ENCODE data around the gene CYYR1.

Gene CYYR1

GRCh38 chr21:26570203-26570602 is 2.9 kb downstream of the CYYR1 start:
- TF ChIP-seq, protein P1, sequence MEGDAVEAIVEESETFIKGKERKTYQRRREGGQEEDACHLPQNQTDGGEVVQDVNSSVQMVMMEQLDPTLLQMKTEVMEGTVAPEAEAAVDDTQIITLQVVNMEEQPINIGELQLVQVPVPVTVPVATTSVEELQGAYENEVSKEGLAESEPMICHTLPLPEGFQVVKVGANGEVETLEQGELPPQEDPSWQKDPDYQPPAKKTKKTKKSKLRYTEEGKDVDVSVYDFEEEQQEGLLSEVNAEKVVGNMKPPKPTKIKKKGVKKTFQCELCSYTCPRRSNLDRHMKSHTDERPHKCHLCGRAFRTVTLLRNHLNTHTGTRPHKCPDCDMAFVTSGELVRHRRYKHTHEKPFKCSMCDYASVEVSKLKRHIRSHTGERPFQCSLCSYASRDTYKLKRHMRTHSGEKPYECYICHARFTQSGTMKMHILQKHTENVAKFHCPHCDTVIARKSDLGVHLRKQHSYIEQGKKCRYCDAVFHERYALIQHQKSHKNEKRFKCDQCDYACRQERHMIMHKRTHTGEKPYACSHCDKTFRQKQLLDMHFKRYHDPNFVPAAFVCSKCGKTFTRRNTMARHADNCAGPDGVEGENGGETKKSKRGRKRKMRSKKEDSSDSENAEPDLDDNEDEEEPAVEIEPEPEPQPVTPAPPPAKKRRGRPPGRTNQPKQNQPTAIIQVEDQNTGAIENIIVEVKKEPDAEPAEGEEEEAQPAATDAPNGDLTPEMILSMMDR (IDR thresholded peaks at IDR 0.05; ENCODE audit: borderline replicate concordance, insufficient read depth, low read depth, low read length) = no peak

GRCh38 chr21:26565546-26565945 is 7.5 kb downstream of the CYYR1 start:
- TF ChIP-seq, protein P1 (IDR thresholded peaks at IDR 0.05; ENCODE audit: borderline replicate concordance, insufficient read depth, low read depth, low read length) = no peak
- H3K4me3 ChIP-seq (ENCODE audit: low read depth, low read length) = no peak overlapping the region

More at GRCh38 chr21:26570203-26570602, 2.9 kb downstream of the CYYR1 start:
- no peak overlapping the region for H3K4me3 ChIP-seq (ENCODE audit: low read depth, low read length)

DNA sequence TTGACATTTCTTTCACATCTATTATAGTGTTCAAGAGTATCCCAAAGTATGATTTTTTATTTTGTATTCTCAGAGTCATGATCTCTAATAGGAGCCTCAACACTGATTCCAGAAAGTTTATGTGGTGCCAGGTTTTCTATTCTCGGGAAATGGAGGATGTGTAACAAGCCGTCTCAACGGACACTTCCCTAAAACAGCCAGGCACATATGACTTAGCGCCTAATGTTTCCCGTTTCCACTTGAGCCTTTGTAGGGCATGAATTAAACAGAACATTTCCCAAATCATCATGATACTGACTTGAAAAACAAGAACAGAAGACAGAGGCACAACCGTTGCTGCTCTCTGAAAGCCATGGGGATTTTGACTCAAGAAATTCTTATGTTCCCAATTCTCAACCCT is 8.0 kb downstream of the CYYR1 start:
- no peak overlapping the region for H3K4me3 ChIP-seq (ENCODE audit: low read depth, low read length)
- TF ChIP-seq, protein P1 (IDR thresholded peaks at IDR 0.05; ENCODE audit: borderline replicate concordance, insufficient read depth, low read depth, low read length) = no peak

- TF ChIP-seq, protein P1 (IDR thresholded peaks at IDR 0.05; ENCODE audit: borderline replicate concordance, insufficient read depth, low read depth, low read length) = no peak
- no peak overlapping the region for H3K4me3 ChIP-seq (ENCODE audit: low read depth, low read length)
Measured at GRCh38 chr21:26563856-26564503, 9.1 kb downstream of the CYYR1 start.

GRCh38 chr21:26560612-26561011 is 12.5 kb downstream of the CYYR1 start:
- H3K4me3 ChIP-seq (ENCODE audit: low read depth, low read length) = no peak overlapping the region
- TF ChIP-seq, protein P1 (IDR thresholded peaks at IDR 0.05; ENCODE audit: borderline replicate concordance, insufficient read depth, low read depth, low read length) = no peak

DNA sequence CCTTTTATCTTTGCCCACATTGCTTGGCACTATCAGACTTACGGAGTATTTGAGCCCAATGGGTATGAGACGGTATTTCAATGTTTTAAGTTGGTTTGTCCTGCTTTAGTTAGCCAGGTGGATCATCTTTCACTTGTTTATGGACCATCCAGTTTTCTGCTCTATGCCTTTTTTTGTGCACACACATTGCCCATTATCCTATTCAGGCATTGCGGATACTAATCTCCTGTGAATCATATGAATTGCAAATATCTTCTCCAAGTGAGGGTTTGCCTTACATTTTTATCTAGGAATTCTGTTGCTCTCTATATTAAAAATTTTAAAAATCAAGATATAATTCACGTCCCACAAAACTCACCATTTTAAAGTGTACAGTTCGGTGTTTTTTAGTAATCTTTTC is 14.0 kb downstream of the CYYR1 start:
- no peak overlapping the region for H3K4me3 ChIP-seq (ENCODE audit: low read depth, low read length)
- TF ChIP-seq, protein P1 (IDR thresholded peaks at IDR 0.05; ENCODE audit: borderline replicate concordance, insufficient read depth, low read depth, low read length) = no peak

GRCh38 chr21:26557106-26557505 is 16.0 kb downstream of the CYYR1 start:
- TF ChIP-seq, protein P1 (IDR thresholded peaks at IDR 0.05; ENCODE audit: borderline replicate concordance, insufficient read depth, low read depth, low read length) = no peak
- H3K4me3 ChIP-seq (ENCODE audit: low read depth, low read length) = no peak overlapping the region

All from GM12875 (cell line).